Endometrial microvascular endothelial cells (primary cell): ENCODE measurements around the gene LLGL2. TPM values are rescaled to one million over a fixed set of nuclear protein-coding genes. Genes with fewer than 3 reads are reported as not detected.

Source experiments
- in situ Hi-C: cut with HindIII; loops from 2 replicates; pipeline ENCODE4 v1.10.0; 2017; ENCODE audit warnings: low sequenced_read_pairs, low pct_unique_long_range_greater_than_20kb; ENCODE audit errors: inconsistent ontology term
- total RNA-seq: library from RNA; depleted of rRNA; stranded (reverse); fragments of >200 nt; gene quantifications from one replicate; pipeline ENCODE4 v1.2.3, GENCODE V29; 2015; ENCODE audit errors: inconsistent ontology term

Gene LLGL2
- total RNA-seq, 1 donor from 2014 or later = 1.2 TPM

DNA sequence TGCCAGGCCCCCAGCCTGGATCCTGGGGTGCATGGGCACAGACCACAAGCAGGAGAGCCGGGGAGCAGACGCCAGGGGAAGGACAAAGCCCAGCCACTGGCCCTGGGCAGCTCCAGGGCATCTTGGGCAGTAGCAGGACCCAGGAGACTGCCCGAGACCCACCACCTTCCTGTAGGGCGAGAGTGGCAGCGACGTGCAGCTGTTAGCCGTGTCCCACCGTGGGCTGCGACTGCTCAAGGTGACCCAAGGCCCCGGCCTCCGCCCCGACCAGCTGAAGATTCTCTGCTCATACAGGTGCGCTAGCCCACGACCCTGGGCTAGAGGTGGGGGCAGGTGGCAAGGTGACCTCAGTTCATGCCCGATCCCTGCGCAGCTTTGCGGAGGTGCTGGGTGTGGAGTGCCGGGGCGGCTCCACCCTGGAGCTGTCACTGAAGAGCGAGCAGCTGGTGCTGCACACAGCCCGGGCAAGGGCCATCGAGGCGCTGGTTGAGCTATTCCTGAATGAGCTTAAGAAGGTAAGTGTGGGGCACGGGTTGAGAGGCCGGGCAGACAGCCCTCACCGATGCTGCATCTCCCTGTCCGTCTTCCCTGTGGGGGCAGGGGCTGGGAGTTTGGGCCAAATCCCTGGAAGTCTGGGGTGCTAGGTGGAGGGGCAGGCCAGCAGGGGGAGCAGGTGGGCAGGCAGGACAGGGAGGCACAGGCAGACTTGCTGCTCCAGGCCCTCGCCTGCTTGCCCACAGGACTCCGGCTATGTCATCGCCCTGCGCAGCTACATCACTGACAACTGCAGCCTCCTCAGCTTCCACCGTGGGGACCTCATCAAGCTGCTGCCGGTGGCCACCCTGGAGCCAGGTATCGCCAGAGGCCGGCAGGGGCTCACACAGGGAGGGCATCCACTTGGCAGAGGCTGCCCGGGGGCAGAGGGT, 94.3 kb downstream of the LLGL2 start:
- in situ Hi-C loops = no loop called here

DNA sequence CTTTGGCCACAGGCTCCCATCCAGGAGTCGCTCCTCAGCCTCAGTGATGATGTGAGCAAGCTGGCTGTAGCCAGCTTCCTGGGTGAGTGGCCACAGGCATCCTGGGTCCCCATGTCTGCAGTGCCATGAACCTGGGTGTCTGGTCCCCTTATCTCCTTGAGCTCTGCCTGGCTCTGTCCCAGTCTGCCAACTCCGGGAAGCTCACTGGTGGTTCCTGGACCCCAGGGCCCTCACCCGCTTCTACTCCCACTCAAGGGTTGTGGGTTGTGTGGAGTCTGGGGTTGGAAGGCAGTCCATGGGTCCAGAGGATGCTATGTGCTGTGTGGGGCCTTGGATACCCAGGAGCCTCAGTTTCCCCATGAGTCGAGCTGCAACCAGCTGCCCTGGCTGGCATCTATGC, 96.0 kb downstream of the LLGL2 start:
- in situ Hi-C loops = no loop called here

DNA sequence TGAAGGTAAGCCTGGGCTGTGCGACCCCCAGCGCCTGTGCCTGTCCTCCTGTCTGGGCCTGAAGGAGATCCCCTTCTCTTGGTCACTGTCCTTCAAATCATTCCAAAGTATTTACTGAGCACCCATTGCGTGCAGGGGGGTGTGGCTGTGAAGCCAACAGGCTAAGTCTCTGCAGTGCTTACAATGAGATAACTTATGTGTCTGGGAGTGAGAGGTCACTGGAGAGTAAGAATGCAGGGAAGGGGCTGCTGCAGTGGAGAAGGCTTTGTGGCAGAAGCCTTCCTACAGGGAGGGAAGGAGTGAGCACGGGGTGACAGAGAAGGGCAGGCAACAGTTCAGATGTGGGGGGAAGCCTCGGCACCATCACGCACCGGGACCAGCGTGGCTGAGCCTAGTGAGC, 96.6 kb downstream of the LLGL2 start:
- in situ Hi-C loops = no loop called here

DNA sequence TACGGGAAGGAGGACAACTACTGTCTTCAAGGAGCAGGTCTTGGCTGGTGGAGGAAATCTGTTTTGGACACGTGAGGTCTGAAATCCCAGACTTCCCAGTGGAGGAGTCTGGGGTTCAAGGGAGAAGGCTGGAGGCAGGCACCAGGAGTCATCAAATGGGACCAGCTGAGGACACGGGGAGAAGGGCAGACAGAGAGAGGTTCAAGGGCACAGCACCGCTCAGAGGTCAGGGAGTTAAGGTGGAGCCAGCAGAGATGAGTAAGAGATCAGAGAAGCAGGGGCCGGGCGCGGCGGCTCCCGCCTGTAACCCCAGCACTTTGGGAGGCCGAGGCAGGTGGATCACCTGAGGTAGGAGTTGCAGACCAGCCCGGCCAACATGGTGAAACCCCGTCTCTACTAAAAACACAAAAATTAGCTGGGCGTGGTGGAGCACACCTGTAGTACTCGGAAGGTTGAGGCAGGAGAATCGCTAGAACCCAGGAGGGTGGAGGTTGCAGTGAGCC, 97.3 kb downstream of the LLGL2 start:
- in situ Hi-C loops = no loop called here

DNA sequence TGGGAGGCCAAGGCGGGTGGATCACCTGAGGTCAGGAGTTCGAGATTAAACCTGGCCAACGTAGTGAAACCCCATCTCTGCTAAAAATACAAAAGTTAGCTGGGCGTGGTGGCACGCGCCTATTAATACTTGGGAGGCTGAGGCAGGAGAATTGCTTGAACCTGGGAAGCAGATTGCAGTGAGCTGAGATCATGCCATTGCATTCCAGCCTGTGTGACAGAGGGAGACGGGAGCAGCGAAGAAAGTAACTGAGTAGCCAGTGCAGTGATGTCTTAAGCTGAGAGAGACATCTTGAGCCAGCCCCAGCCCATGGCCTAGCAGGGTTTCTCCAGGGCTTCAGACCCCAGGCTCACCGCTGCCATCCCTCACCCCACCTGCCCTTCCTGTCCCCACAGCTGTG, 97.9 kb downstream of the LLGL2 start:
- in situ Hi-C loops = no loop called here

DNA sequence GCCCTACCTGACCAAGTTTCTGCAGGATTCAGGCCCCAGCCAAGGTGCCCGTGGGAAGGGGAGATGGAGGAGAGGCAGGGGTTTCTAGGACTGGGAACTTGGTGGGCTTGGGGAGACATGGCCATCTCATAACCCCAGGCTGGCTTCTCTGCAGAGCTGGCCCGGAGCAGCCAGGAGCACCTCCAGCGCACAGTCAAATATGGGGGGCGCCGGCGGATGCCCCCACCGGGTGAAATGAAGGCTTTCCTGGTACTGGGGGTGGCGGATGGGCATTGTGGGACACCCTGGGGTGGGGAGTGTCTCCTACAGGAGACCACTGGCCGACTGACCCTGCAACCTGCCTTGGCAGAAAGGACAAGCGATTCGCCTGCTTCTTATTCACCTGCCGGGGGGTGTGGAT, 98.5 kb downstream of the LLGL2 start:
- in situ Hi-C loops = no loop called here

Other genes with a start within 250 kb of the LLGL2 start
- gene SLC25A19, start 236.3 kb upstream of the LLGL2 start, total RNA-seq = 27.9 TPM
- 81.3 TPM for gene GRB2, start 120.0 kb upstream of the LLGL2 start, total RNA-seq
- gene TMEM94, start 69.1 kb upstream of the LLGL2 start, total RNA-seq = 40.7 TPM
- gene CASKIN2, start 10.2 kb upstream of the LLGL2 start, total RNA-seq = 24.1 TPM
- gene TSEN54, start 9.2 kb upstream of the LLGL2 start, total RNA-seq = 54.8 TPM
- under 0.01 TPM for gene MYO15B, start 62.1 kb downstream of the LLGL2 start, total RNA-seq
- not detected for gene SMIM5, start 107.7 kb downstream of the LLGL2 start, total RNA-seq
- gene RECQL5, start 141.5 kb downstream of the LLGL2 start, total RNA-seq = 9.8 TPM
- gene SAP30BP, start 141.6 kb downstream of the LLGL2 start, total RNA-seq = 107 TPM
- gene ITGB4, start 195.8 kb downstream of the LLGL2 start, total RNA-seq = 2.4 TPM
- gene GALK1, start 239.5 kb downstream of the LLGL2 start, total RNA-seq = 65.8 TPM